Sciatic nerve (tissue), 2 donors: Measurements from ENCODE around the gene LILRB2. TPM values are rescaled to one million over a fixed set of nuclear protein-coding genes. Genes with fewer than 3 reads are reported as not detected.
"Not testable (repeated sequence)": the region's sequence is repeated elsewhere in the genome, so short reads cannot be mapped to it uniquely, and the experiment has no call there.

Experiments
- ATAC-seq: fragments of 200-7000 bp; cut with Tn5 transposase; one replicate; pipeline ENCODE4 v1.9.1; 2020; ENCODE audit warnings: mild to moderate bottlenecking, moderate library complexity
- DNase-seq: peaks from one replicate; pipeline ENCODE4 v3.0.0-alpha.2; 2020; ENCODE audit warnings: low spot score
- intact Hi-C: fragments of 100-400 bp; cut with DNase I; formaldehyde crosslinking; loops from one replicate; pipeline ENCODE4 v1.14.2; 2022
- total RNA-seq: library from RNA; stranded (reverse); fragmentation: NEBNext Ultra II Directional; extraction: Animal tissue kit (Norgen Biotek cat#: 25700); gene quantifications from one replicate; pipeline ENCODE4 v1.2.1, GENCODE V29; 2021
- donor health status: DM: no; HTN: no; CAD: no.
- donor health status: DM: no; HTN: no; CAD: no.

LILRB2 gene
- total RNA-seq, 1 donor from 2014 or later, result 12.9 TPM

- intact Hi-C loops, result no loop called here
- ATAC-seq, result no peak
- no peak for DNase-seq
Observed at GRCh38 chr19:54252845-54253244, 28.1 kb downstream of the LILRB2 start.

- ATAC-seq (no peak), DNase-seq (no peak)
- intact Hi-C loops, result no loop called here
Observed at GRCh38 chr19:54252243-54252642, 28.7 kb downstream of the LILRB2 start.

GRCh38 chr19:54248016-54248601 lies 32.8 kb downstream of the LILRB2 start:
- DNase-seq (no peak), ATAC-seq (peak; percentile 89)
- intact Hi-C loops, result no loop called here

- DNase-seq (no peak), ATAC-seq (peak; percentile 44)
- intact Hi-C loops, result no loop called here
Observed at GRCh38 chr19:54247106-54247930, 33.6 kb downstream of the LILRB2 start.

- intact Hi-C loops, result no loop called here
- ATAC-seq (no peak), DNase-seq (no peak)
Observed at GRCh38 chr19:54245936-54246335, 35.0 kb downstream of the LILRB2 start.

- DNase-seq, intact Hi-C loops, ATAC-seq: not testable (repeated sequence)
Observed at GRCh38 chr19:54243809-54244208, 37.1 kb downstream of the LILRB2 start.

GRCh38 chr19:54242646-54243045 lies 38.3 kb downstream of the LILRB2 start, which contains the start of gene LILRA6:
Gene LILRA6 (minus strand): TSS chr19:54242790.
- intact Hi-C loops, ATAC-seq: not testable (repeated sequence)
- DNase-seq, result peak; percentile 61

GRCh38 chr19:54242234-54242633 lies 38.7 kb downstream of the LILRB2 start:
- DNase-seq, intact Hi-C loops, ATAC-seq: not testable (repeated sequence)

GRCh38 chr19:54240372-54241336 lies 40.3 kb downstream of the LILRB2 start:
- DNase-seq, intact Hi-C loops, ATAC-seq: not testable (repeated sequence)

GRCh38 chr19:54239491-54240371 lies 41.2 kb downstream of the LILRB2 start:
- peak; percentile 22 for ATAC-seq
- DNase-seq, result not testable (repeated sequence)
- intact Hi-C loops, result loop anchor here (10.0 kb wide), 1 partner anchor 65 kb away; the partner anchor contains the start of gene TMC4

- DNase-seq (no peak), ATAC-seq (no peak)
- intact Hi-C loops, result loop anchor here (10.0 kb wide), 1 partner anchor 59 kb away; the partner anchor contains the start of gene TMC4
Observed at GRCh38 chr19:54233941-54234340, 47.0 kb downstream of the LILRB2 start.

GRCh38 chr19:54231077-54231931 lies 49.6 kb downstream of the LILRB2 start:
- ATAC-seq (peak; percentile 94), DNase-seq (peak; percentile 93)
- intact Hi-C loops, result loop anchor here (10.0 kb wide), 1 partner anchor 57 kb away; the partner anchor contains the start of gene TMC4

- DNase-seq, result no peak
- no peak for ATAC-seq
- intact Hi-C loops, result loop anchor here (10.0 kb wide), 1 partner anchor 55 kb away; the partner anchor contains the start of gene TMC4
Observed at GRCh38 chr19:54230031-54230430, 50.9 kb downstream of the LILRB2 start.

- intact Hi-C loops, result no loop called here
- no peak for DNase-seq
- ATAC-seq, result no peak
Observed at GRCh38 chr19:54229146-54229545, 51.8 kb downstream of the LILRB2 start.

- intact Hi-C loops, result not testable (repeated sequence)
Observed at GRCh38 chr19:54224619-54225018, 56.3 kb downstream of the LILRB2 start.

GRCh38 chr19:54223937-54224281 lies 57.0 kb downstream of the LILRB2 start:
- intact Hi-C loops, result not testable (repeated sequence)

More at GRCh38 chr19:54224619-54225018, 56.3 kb downstream of the LILRB2 start:
- DNase-seq, ATAC-seq: not testable (repeated sequence)

More at GRCh38 chr19:54223937-54224281, 57.0 kb downstream of the LILRB2 start:
- not testable (repeated sequence) for DNase-seq
- ATAC-seq, result peak; percentile 9
